GM21367 (cell line): ENCODE measurements around the gene LCTL.
"Not testable (repeated sequence)": the region's sequence is repeated elsewhere in the genome, so short reads cannot be mapped to it uniquely, and the experiment has no call there.

Source experiments
- ATAC-seq: cut with Tn5 transposase; IDR thresholded peaks from one replicate; pipeline ENCODE4 v1.9.1; 2021; ENCODE audit not compliant: unreplicated experiment

The LCTL gene

DNA sequence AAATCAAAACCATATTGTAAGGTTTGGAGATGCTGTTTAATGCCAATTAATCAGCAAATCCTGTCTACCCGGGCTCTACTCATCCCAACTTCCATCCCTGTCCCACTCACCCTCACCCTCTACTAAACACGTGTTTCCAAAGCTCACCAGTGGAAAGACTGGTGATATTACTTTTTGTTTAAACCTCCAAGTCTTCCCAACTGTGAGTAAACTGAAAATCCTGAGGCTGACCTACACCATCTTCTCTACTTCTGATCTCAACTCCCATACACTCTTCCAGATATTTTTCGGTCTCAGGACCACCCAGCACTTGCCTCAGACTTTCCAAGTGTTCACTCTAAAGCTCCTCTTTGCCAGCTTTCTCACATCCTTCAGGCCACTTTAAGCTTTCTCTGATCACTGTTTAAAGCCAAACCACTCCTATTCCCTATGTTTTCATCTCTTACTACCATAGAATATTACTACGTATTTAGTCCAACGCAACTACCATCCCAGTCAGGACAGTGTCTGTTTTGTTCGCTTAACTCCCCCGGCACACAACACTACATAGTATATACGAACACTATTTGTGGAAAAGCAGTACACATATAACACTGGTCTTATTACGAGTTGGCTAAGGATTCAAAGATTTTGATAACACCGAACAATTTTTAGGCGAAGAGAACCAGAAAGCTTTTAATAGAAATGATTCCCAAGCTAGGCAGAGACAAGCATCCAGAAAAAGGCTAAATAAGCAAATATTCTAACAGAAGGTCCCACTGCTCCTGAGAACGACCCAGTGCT, 61.8 kb downstream of the LCTL start:
- ATAC-seq = no peak

DNA sequence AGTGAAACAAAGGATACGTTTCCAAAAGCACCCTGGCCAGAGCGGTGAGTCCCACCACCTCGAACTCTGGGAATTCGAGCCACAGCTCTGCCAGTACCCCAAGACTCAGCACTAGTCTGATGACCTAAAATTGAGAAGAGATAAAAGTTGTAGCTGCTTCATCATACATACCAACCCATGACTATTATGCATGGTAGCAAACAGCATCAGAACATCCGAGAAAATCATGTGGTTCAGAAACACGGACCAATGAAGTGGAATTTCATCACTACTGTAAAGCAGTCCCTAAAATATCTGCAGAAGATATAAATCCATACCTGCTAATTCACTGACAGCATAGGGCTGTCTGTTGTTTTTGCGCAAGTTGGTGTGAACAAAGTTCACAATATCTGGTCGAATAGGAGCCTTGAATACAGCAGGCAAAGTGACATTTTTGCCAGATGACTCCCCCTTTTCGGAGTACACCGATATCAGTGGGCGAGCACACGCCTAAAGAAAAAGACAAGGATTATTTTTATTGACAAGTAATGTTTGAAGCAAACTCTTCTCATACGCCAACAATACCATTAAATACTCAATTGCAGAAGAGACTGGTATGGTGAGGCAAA, 62.7 kb downstream of the LCTL start:
- ATAC-seq = not testable (repeated sequence)

- ATAC-seq = no peak
These were observed 63.3 kb downstream of the LCTL start for GRCh38 chr15:66502491-66502890.

GRCh38 chr15:66500346-66500745, 65.5 kb downstream of the LCTL start:
- not testable (repeated sequence) for ATAC-seq

DNA sequence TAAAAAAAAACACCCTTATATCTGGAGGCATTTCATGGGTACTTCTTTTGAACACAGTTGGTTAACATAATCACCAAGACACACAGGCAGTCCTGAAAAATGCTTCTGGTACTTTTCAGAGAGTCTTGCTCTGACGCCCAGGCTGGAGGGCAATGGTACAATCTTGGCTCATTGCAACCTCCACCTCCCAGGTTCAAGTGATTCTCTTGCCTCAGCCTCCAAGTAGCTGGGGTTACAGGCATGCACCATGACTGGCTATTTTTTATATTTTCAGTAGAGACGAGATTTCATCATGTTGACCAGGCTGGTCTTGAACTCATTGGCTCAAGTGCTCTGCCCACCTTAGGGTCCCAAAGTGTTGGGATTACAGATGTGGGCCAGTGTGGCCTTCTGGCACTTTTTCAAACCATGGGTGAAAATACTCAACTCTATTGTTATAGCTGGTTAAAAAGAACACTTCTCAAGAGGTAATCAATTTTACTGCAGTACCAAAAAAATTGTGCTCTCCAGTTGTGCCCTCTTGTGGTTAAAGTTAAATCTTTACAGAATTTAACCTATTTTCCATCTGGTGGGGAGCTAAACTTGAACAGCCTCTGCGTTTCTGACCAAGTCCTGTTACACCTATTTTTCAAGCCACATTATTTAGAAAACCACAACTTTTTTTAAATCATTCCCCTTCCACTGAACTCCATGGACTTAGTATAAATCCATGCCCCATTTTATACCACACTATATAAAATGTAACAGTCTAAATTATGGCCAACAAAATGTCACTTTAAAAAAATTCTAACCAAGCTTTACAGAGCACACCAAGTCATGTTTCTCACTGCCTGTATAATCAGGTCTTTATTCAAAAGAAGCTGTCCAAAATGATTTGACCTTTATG, 67.1 kb downstream of the LCTL start:
- no peak for ATAC-seq
